NCI-H2227 treated with DMSO at 0.1 percent for 48 hours (cell line): ENCODE measurements around the gene SLC22A7.

ENCODE experiments used
- DNase-seq: peaks from one replicate; lab custom pipeline; 2025; lab: John Stamatoyannopoulos, UW

Gene SLC22A7

GRCh38 chr6:43297644-43298564 is at the start of gene SLC22A7:
SLC22A7 (plus strand) TSS chr6:43298260; CDS start chr6:43298359, 99 bp downstream.
- no peak for DNase-seq

- DNase-seq, result no peak
These were observed 49.3 kb upstream of the SLC22A7 start for GRCh38 chr6:43248791-43249190.

GRCh38 chr6:43250992-43251373 is 47.1 kb upstream of the SLC22A7 start:
- DNase-seq, result peak; percentile 43

- no peak for DNase-seq
These were observed 44.7 kb upstream of the SLC22A7 start for GRCh38 chr6:43253401-43253800.

GRCh38 chr6:43254138-43254817 is 43.8 kb upstream of the SLC22A7 start:
- no peak for DNase-seq

- no peak for DNase-seq
These were observed 43.2 kb upstream of the SLC22A7 start for GRCh38 chr6:43254846-43255245.

- no peak for DNase-seq
These were observed 42.5 kb upstream of the SLC22A7 start for GRCh38 chr6:43255408-43256054.

GRCh38 chr6:43256670-43257366 is 41.2 kb upstream of the SLC22A7 start:
- DNase-seq, result no peak

GRCh38 chr6:43257367-43258145 is 40.5 kb upstream of the SLC22A7 start:
- DNase-seq, result no peak

- DNase-seq, result no peak
These were observed 39.9 kb upstream of the SLC22A7 start for GRCh38 chr6:43258180-43258579.

GRCh38 chr6:43258807-43259686 is 39.0 kb upstream of the SLC22A7 start:
- no peak for DNase-seq

- no peak for DNase-seq
These were observed 37.3 kb upstream of the SLC22A7 start for GRCh38 chr6:43260791-43261190.

GRCh38 chr6:43261198-43261597 is 36.9 kb upstream of the SLC22A7 start:
- no peak for DNase-seq

- DNase-seq, result no peak
These were observed 35.9 kb upstream of the SLC22A7 start for GRCh38 chr6:43262000-43262779.

GRCh38 chr6:43262780-43263313 is 35.2 kb upstream of the SLC22A7 start:
- DNase-seq, result no peak

GRCh38 chr6:43263314-43264178 is 34.5 kb upstream of the SLC22A7 start:
- no peak for DNase-seq

GRCh38 chr6:43264599-43265145 is 33.4 kb upstream of the SLC22A7 start:
- DNase-seq, result no peak

GRCh38 chr6:43265564-43265963 is 32.5 kb upstream of the SLC22A7 start:
- no peak for DNase-seq
